SK-N-SH (cell line): ENCODE results near the gene UCP3. TPM values are rescaled to one million over a fixed set of nuclear protein-coding genes. Genes with fewer than 3 reads are reported as not detected.

Experiments used
- CTCF ChIA-PET: fragments of 300-600, 350-600 bp; formaldehyde crosslinking; extraction: SDS; loops from one replicate; lab custom pipeline; 2021; lab: Yijun Ruan, JAX
- POLR2A ChIA-PET: fragments of 350-600 bp; sonication (Branson Sonifier 250); formaldehyde crosslinking; extraction: SDS; loops from one replicate; lab custom pipeline; 2020; ENCODE audit warnings: antibody characterized with exemption, inconsistent platforms; lab: Yijun Ruan, JAX
- DNase-seq: peaks from one replicate; pipeline ENCODE4 v3.0.0; 2012
- H2AFZ ChIP-seq: fragments of 200-600 bp; sonication (generic); 2 replicates; pipeline ENCODE4 v1.8.1; 2016; ENCODE audit warnings: antibody characterized with exemption, mild to moderate bottlenecking, low read depth
- H3F3A ChIP-seq: fragments of 200-600 bp; sonication (generic); replicated peaks from 2 replicates; pipeline ENCODE3; 2016; ENCODE audit warnings: antibody characterized with exemption, mild to moderate bottlenecking; ENCODE audit not compliant: insufficient read depth
- H3K27ac ChIP-seq, 2 experiments: fragments of 200-500 bp in 1 of 2; fragments of 200-600 bp in 1 of 2; sonication (Bioruptor generic) in 1 of 2; sonication (generic), shearing (Covaris generic) in 1 of 2; 2 replicates each; pipeline versions ENCODE4 v1.5.1 to v1.6.1; 2014 to 2016; ENCODE audit warnings: low read depth in 2 of 2, inconsistent platforms in 1 of 2, low read length in 1 of 2, mild to moderate bottlenecking in 1 of 2, mixed read lengths in 1 of 2
- H3K27me3 ChIP-seq: fragments of 200-600 bp; sonication (generic), shearing (Covaris generic); 2 replicates; pipeline ENCODE4 v1.6.1; 2016; ENCODE audit warnings: mixed run types; ENCODE audit not compliant: insufficient read depth
- H3K36me3 ChIP-seq, 2 experiments: fragments of 200-500 bp in 1 of 2; fragments of 200-600 bp in 1 of 2; sonication (Bioruptor generic) in 1 of 2; sonication (generic) in 1 of 2; replicated peaks in 1 of 2; 2 replicates each; pipeline versions ENCODE3 to v1.5.1; 2014 to 2016; ENCODE audit warnings: low read length in 1 of 2, mild to moderate bottlenecking in 1 of 2; ENCODE audit not compliant: insufficient read depth in 2 of 2, control insufficient read depth in 1 of 2
- H3K4me1 ChIP-seq, 2 experiments: fragments of 200-500 bp in 1 of 2; fragments of 200-600 bp in 1 of 2; sonication (Bioruptor generic) in 1 of 2; sonication (generic), shearing (Covaris generic) in 1 of 2; 2 replicates each; pipeline versions ENCODE4 v1.5.1 to v1.6.1; 2014 to 2016; ENCODE audit warnings: low read depth in 1 of 2, low read length in 1 of 2, mixed run types in 1 of 2; ENCODE audit not compliant: insufficient read depth in 2 of 2, control insufficient read depth in 1 of 2
- H3K4me2 ChIP-seq: fragments of 200-600 bp; sonication (generic), shearing (Covaris generic); 2 replicates; pipeline ENCODE4 v1.6.1; 2017; ENCODE audit warnings: mixed run types
- H3K4me3 ChIP-seq, 2 experiments: fragments of 200-500 bp in 1 of 2; fragments of 200-600 bp in 1 of 2; sonication (Bioruptor generic) in 1 of 2; sonication (generic), shearing (Covaris generic) in 1 of 2; 2 replicates each; pipeline versions ENCODE4 v1.5.1 to v1.8.1; 2014 to 2016; ENCODE audit warnings: low read depth in 2 of 2, inconsistent platforms in 1 of 2, low read length in 1 of 2, mild to moderate bottlenecking in 1 of 2, mixed read lengths in 1 of 2, moderate library complexity in 1 of 2
- H3K79me2 ChIP-seq: fragments of 200-600 bp; sonication (generic); 2 replicates; pipeline ENCODE4 v1.8.1; 2017; ENCODE audit warnings: mild to moderate bottlenecking; ENCODE audit not compliant: insufficient read depth
- H3K9ac ChIP-seq: fragments of 200-600 bp; sonication (generic); 2 replicates; pipeline ENCODE4 v1.6.1; 2017; ENCODE audit warnings: mixed run types
- H3K9me2 ChIP-seq: fragments of 200-600 bp; sonication (generic); 2 replicates; pipeline ENCODE4 v1.6.1; 2017; ENCODE audit warnings: mixed run types
- H3K9me3 ChIP-seq: fragments of 200-600 bp; sonication (generic); 2 replicates; pipeline ENCODE4 v1.6.1; 2017; ENCODE audit warnings: mixed run types, mild to moderate bottlenecking, moderate library complexity
- H4K20me1 ChIP-seq: fragments of 200-600 bp; sonication (generic); 2 replicates; pipeline ENCODE4 v1.6.1; 2017; ENCODE audit warnings: mild to moderate bottlenecking, mixed run types; ENCODE audit not compliant: insufficient read depth
- MEF2A ChIP-seq: IDR thresholded peaks from 2 replicates; pipeline ENCODE4 v1.4.0; 2012; ENCODE audit warnings: low read depth, borderline replicate concordance
- NFIC ChIP-seq: IDR thresholded peaks from 2 replicates; pipeline ENCODE4 v1.4.0; 2012; ENCODE audit warnings: borderline replicate concordance
- NRF1 ChIP-seq: IDR thresholded peaks from 2 replicates; pipeline ENCODE4 v1.6.1; 2012; ENCODE audit warnings: low read depth, mild to moderate bottlenecking, low read length
- RFX5 ChIP-seq: IDR thresholded peaks from 2 replicates; pipeline ENCODE4 v1.6.1; 2012; ENCODE audit warnings: mild to moderate bottlenecking, improper control_type of control experiment, low read length
- RXRA ChIP-seq: IDR thresholded peaks from 2 replicates; pipeline ENCODE4 v1.4.0; 2012; ENCODE audit warnings: low read depth, mild to moderate bottlenecking, borderline replicate concordance
- SIN3A ChIP-seq: IDR thresholded peaks from 2 replicates; pipeline ENCODE4 v1.6.1; 2012; ENCODE audit warnings: low read depth, mild to moderate bottlenecking, low read length, moderate library complexity, borderline replicate concordance
- TEAD4 ChIP-seq: IDR thresholded peaks from 2 replicates; pipeline ENCODE4 v1.4.0; 2012; ENCODE audit warnings: mild to moderate bottlenecking, borderline replicate concordance; ENCODE audit not compliant: insufficient read depth
- WGBS: methylation state at CpG from one replicate; pipeline ENCODE4 v1.1.6; 2017; ENCODE audit warnings: low lambda C conversion rate; 5-methylcytosine and 5-hydroxymethylcytosine counted together
- polyA plus RNA-seq, 3 experiments: library from polyadenylated mRNA; depleted of rRNA; stranded (reverse); fragments of >200 nt; gene quantifications; 2 replicates each; pipeline ENCODE4 v1.2.3, GENCODE V29; 2012
- TF ChIP-seq, protein P1 (sequence below): IDR thresholded peaks from 2 replicates; pipeline ENCODE4 v1.4.0; 2012; ENCODE audit warnings: low read depth, borderline replicate concordance
- TF ChIP-seq, protein P2 (sequence below): IDR thresholded peaks from 2 replicates; pipeline ENCODE4 v1.4.0; 2012; ENCODE audit warnings: low read depth, borderline replicate concordance
- TF ChIP-seq, protein P3 (sequence below): IDR thresholded peaks from 2 replicates; pipeline ENCODE4 v1.6.1; 2012; ENCODE audit warnings: mild to moderate bottlenecking, low read depth, low read length, moderate library complexity

UCP3 gene
- polyA plus RNA-seq, 1 of the 3 experiments (the other 2 are of a cell fraction), result 1.2 TPM

DNA sequence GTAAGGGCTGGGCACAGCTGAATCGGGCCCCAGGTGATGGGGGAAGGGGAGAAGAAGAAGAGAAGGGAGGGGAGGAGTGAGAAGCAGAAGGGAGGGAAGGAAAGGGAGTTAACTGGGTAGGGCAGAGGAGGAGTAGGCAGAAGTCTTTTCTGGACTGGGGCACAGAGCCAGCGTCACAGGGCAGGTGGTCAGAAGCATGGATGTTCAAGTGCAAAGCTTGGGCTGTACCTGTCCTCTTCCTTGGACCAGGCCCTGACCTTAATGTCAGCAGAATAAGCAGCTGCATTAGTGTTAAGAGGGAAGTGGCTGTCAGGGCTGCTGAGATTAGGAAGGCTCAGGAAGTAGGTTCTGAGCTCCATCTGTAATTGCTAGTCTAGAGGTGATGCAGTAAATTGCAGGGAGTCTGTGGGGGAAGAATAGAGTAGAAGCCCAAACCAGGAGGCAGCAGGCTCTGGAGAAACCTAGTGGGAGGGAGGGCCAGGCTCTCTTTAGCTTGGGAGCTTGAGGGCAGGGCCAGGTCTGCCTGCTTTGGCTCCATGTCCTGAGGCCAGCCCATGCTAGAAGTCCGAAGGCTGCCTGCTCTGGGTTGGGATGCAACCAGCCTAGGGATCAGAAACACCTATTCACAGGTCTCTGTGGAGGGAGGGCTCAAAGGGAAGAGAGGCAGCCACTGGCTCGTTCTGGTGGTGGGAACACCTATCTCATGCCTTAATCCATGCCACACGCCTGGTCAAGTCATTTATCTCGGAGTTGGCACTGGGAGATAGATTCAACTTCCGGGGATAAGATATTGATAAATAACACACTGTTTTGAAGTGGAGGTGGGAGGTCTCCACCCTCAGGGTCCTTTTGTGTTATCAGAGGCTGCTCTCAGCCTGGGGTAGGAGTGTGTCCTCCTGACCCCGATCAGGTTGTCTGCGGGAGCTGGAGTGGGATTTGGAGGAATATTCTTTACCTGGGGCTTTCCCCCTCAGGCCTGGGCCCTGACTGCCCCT, 1.7 kb upstream of the UCP3 start:
- no peak overlapping the region for H3K9ac ChIP-seq
- H3K27me3 ChIP-seq, result no peaks in the 10 kb centered on the region
- H4K20me1 ChIP-seq, result no peaks in the 10 kb centered on the region
- no peak overlapping the region for H3K4me2 ChIP-seq
- no peak overlapping the region for H3K27ac ChIP-seq
- H2AFZ ChIP-seq, result no peak overlapping the region
- H3K4me3 ChIP-seq, result no peak overlapping the region
- peaks cover 0 to 22% of the 10 kb centered on the region in 2 experiments for H3K36me3 ChIP-seq
- H3K79me2 ChIP-seq, result no peaks in the 10 kb centered on the region
- peaks cover 0 to 2% of the 10 kb centered on the region in 2 experiments; a peak in 1 of 4 replicates for H3K4me1 ChIP-seq
- CTCF ChIA-PET, result no interaction called here
- TF ChIP-seq NRF1 (no peak), TEAD4 (no peak)
- H3K9me2 ChIP-seq, result no peaks in the 10 kb centered on the region
- no peaks in the 10 kb centered on the region for H3F3A ChIP-seq
- WGBS, result 94% methylated on average over 9 of the region's 9 CpGs
- POLR2A ChIA-PET, result no interaction called here
- DNase-seq, result no peak
- no peaks in the 10 kb centered on the region for H3K9me3 ChIP-seq

DNA sequence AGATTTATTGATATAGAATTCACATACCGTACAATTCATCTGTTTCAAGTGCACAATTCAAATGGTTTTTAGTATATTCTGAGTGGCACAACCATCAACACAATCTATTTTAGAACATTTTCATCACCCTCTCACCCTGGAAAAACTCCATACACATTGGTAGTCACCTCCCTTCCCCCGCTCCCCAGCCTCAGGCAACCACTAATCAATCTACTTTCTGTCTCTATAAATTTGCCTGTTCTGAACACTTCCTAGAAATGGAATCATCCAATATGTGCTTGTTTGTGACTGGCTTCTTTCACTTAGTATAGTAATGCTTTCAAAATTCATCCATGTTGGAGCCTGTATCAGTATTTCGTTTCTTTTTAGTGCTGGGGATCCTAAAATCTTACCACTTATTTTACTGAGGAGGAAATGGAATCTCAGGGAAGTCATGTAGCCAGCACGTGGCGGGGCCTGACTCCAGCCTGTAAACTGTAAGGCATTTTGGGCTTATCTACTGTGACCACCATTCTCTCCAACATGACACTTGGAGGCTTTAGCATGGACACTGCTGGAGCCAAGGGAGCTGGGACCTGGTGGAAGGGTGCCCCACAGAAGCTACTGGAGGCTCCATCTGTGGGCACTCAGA, 905 bp upstream of the UCP3 start:
- H3K9ac ChIP-seq, result no peak overlapping the region
- no peak overlapping the region for H3K27ac ChIP-seq
- H3K79me2 ChIP-seq, result no peaks in the 10 kb centered on the region
- peaks cover 0 to 2% of the 10 kb centered on the region in 2 experiments; a peak in 1 of 4 replicates for H3K4me1 ChIP-seq
- H3K9me2 ChIP-seq, result no peaks in the 10 kb centered on the region
- no peaks in the 10 kb centered on the region for H4K20me1 ChIP-seq
- peaks cover 0 to 17% of the 10 kb centered on the region in 2 experiments for H3K36me3 ChIP-seq
- ChIA-PET POLR2A (no interaction called here), CTCF (no interaction called here)
- H3K27me3 ChIP-seq, result no peaks in the 10 kb centered on the region
- no peak overlapping the region for H2AFZ ChIP-seq
- H3K4me2 ChIP-seq, result no peak overlapping the region
- WGBS, result 95% methylated on average over 5 of the region's 5 CpGs
- TF ChIP-seq, protein P1, sequence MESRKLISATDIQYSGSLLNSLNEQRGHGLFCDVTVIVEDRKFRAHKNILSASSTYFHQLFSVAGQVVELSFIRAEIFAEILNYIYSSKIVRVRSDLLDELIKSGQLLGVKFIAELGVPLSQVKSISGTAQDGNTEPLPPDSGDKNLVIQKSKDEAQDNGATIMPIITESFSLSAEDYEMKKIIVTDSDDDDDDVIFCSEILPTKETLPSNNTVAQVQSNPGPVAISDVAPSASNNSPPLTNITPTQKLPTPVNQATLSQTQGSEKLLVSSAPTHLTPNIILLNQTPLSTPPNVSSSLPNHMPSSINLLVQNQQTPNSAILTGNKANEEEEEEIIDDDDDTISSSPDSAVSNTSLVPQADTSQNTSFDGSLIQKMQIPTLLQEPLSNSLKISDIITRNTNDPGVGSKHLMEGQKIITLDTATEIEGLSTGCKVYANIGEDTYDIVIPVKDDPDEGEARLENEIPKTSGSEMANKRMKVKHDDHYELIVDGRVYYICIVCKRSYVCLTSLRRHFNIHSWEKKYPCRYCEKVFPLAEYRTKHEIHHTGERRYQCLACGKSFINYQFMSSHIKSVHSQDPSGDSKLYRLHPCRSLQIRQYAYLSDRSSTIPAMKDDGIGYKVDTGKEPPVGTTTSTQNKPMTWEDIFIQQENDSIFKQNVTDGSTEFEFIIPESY, result no peak
- TF ChIP-seq NRF1, result no peak
- TF ChIP-seq, protein P2, sequence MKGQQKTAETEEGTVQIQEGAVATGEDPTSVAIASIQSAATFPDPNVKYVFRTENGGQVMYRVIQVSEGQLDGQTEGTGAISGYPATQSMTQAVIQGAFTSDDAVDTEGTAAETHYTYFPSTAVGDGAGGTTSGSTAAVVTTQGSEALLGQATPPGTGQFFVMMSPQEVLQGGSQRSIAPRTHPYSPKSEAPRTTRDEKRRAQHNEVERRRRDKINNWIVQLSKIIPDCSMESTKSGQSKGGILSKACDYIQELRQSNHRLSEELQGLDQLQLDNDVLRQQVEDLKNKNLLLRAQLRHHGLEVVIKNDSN, result no peak
- TF ChIP-seq, protein P3, sequence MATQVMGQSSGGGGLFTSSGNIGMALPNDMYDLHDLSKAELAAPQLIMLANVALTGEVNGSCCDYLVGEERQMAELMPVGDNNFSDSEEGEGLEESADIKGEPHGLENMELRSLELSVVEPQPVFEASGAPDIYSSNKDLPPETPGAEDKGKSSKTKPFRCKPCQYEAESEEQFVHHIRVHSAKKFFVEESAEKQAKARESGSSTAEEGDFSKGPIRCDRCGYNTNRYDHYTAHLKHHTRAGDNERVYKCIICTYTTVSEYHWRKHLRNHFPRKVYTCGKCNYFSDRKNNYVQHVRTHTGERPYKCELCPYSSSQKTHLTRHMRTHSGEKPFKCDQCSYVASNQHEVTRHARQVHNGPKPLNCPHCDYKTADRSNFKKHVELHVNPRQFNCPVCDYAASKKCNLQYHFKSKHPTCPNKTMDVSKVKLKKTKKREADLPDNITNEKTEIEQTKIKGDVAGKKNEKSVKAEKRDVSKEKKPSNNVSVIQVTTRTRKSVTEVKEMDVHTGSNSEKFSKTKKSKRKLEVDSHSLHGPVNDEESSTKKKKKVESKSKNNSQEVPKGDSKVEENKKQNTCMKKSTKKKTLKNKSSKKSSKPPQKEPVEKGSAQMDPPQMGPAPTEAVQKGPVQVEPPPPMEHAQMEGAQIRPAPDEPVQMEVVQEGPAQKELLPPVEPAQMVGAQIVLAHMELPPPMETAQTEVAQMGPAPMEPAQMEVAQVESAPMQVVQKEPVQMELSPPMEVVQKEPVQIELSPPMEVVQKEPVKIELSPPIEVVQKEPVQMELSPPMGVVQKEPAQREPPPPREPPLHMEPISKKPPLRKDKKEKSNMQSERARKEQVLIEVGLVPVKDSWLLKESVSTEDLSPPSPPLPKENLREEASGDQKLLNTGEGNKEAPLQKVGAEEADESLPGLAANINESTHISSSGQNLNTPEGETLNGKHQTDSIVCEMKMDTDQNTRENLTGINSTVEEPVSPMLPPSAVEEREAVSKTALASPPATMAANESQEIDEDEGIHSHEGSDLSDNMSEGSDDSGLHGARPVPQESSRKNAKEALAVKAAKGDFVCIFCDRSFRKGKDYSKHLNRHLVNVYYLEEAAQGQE, result no peak
- TF ChIP-seq SIN3A, result no peak
- no peak for TF ChIP-seq MEF2A
- no peak for TF ChIP-seq RFX5
- no peak for TF ChIP-seq NFIC
- no peak for TF ChIP-seq RXRA
- H3F3A ChIP-seq, result no peaks in the 10 kb centered on the region
- H3K9me3 ChIP-seq, result no peaks in the 10 kb centered on the region
- DNase-seq, result no peak
- no peak overlapping the region for H3K4me3 ChIP-seq
